ENCODE measurements around the gene DUSP11. TPM values are rescaled to one million over a fixed set of nuclear protein-coding genes. Genes with fewer than 3 reads are reported as not detected.

DUSP11 gene
- total and polyA plus RNA-seq, 4 donors: 13.9 to 44.1 (median 17.0) TPM

DNA sequence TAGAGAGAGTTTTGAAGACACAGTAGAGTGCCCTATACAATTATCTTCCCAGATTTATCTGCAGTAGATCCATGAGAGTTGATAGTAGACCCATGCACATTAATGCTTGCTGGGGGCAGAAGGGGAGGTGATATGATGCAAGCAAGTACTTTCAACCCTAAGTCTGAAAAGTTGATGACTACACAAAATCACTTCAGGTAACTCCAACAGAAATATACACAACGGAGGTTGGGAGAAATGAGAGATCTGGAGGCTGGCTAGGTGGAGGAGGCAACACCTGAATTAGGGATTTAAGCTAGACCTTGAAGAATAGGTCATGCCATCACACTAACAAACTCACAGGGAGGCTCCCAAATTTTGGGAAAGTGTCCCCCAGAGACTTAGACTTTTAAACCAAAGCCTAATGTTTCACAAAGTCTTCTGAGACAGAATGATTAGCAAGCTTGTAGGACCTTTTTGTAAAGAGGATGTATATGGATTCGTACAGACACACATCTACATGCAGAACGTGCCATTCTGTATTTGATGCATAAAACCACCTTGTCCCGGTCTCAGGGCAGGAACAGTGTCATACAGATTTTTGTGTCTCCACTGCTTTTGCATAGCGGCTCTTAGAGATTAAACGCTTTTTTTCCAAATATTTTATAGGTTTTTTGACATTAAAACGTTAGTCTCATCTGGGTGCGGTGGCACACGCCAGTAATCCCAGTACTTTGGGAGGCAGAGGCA is 47.9 kb upstream of the DUSP11 start:
- Histone ChIP-seq H3K36me3 (ENCODE audit: control insufficient read depth in 4 of 4, insufficient read depth in 4 of 4, low read length in 4 of 4) (peaks cover 0 to 6% (median 2%) of the 10 kb centered on the region in 4 donors), H3K4me1 (ENCODE audit: control insufficient read depth in 5 of 5, insufficient read depth in 5 of 5, low read length in 5 of 5) (peaks cover 0 to 11% (median 4%) of the 10 kb centered on the region in 5 donors), H3K9ac (ENCODE audit: insufficient read depth in 1 of 2, low read length in 2 of 2) (no peak overlapping the region), H3K4me3 (no peak overlapping the region), H3K27me3 (ENCODE audit: control insufficient read depth in 3 of 3, insufficient read depth in 3 of 3, low read length in 2 of 3) (no peaks in the 10 kb centered on the region), H3K9me3 (ENCODE audit: control insufficient read depth in 4 of 4, insufficient read depth in 3 of 4, low read length in 3 of 4) (no peaks in the 10 kb centered on the region), H3K27ac (ENCODE audit: low read depth in 1 of 2, low read length in 1 of 2) (peak overlapping the region in 1 of 2 donors; percentile 49)
- ATAC-seq (ENCODE audit: insufficient read depth, low FRiP score) (no peak), DNase-seq (no peak)
- WGBS, 2 donors: 80 to 82% methylated on average over 9 of the region's 9 CpGs
- TF ChIP-seq, protein P1, sequence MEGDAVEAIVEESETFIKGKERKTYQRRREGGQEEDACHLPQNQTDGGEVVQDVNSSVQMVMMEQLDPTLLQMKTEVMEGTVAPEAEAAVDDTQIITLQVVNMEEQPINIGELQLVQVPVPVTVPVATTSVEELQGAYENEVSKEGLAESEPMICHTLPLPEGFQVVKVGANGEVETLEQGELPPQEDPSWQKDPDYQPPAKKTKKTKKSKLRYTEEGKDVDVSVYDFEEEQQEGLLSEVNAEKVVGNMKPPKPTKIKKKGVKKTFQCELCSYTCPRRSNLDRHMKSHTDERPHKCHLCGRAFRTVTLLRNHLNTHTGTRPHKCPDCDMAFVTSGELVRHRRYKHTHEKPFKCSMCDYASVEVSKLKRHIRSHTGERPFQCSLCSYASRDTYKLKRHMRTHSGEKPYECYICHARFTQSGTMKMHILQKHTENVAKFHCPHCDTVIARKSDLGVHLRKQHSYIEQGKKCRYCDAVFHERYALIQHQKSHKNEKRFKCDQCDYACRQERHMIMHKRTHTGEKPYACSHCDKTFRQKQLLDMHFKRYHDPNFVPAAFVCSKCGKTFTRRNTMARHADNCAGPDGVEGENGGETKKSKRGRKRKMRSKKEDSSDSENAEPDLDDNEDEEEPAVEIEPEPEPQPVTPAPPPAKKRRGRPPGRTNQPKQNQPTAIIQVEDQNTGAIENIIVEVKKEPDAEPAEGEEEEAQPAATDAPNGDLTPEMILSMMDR (IDR thresholded peaks at IDR 0.05; ENCODE audit: control extremely low read depth, extremely low read depth): no peak

DNA sequence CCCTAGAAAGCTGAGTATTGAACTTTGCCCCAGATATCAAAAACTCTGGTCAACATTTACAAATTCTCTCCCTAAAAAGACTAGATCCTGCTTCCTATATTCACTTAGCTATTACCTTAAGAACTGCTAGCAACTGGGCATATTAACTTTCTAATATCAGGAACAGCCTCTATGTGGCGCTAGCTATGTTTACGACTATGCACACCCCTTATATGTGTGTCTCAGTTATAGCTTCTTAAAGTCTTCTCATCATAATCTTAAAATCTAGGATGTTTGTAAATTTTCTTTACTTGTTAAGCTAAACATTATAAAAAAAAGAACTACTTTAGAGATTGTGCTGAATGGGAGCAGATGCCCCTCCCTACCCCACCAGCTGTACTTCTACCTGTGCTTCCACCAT is 47.1 kb upstream of the DUSP11 start:
- ATAC-seq (ENCODE audit: insufficient read depth, low FRiP score) (no peak), DNase-seq (no peak)
- Histone ChIP-seq H3K9ac (ENCODE audit: insufficient read depth in 1 of 2, low read length in 2 of 2) (no peak overlapping the region), H3K4me3 (no peak overlapping the region), H3K4me1 (ENCODE audit: control insufficient read depth in 5 of 5, insufficient read depth in 5 of 5, low read length in 5 of 5) (peaks cover 0 to 11% (median 4%) of the 10 kb centered on the region in 5 donors), H3K27me3 (ENCODE audit: control insufficient read depth in 3 of 3, insufficient read depth in 3 of 3, low read length in 2 of 3) (no peaks in the 10 kb centered on the region), H3K9me3 (ENCODE audit: control insufficient read depth in 4 of 4, insufficient read depth in 3 of 4, low read length in 3 of 4) (no peaks in the 10 kb centered on the region), H3K36me3 (ENCODE audit: control insufficient read depth in 4 of 4, insufficient read depth in 4 of 4, low read length in 4 of 4) (peaks cover 0 to 4% (median 0%) of the 10 kb centered on the region in 4 donors), H3K27ac (ENCODE audit: low read depth in 1 of 2, low read length in 1 of 2) (no peak overlapping the region)
- TF ChIP-seq, protein P1 (IDR thresholded peaks at IDR 0.05; ENCODE audit: control extremely low read depth, extremely low read depth): no peak
- WGBS, 2 donors: 34 to 51% methylated on average over 2 of the region's 2 CpGs

DNA sequence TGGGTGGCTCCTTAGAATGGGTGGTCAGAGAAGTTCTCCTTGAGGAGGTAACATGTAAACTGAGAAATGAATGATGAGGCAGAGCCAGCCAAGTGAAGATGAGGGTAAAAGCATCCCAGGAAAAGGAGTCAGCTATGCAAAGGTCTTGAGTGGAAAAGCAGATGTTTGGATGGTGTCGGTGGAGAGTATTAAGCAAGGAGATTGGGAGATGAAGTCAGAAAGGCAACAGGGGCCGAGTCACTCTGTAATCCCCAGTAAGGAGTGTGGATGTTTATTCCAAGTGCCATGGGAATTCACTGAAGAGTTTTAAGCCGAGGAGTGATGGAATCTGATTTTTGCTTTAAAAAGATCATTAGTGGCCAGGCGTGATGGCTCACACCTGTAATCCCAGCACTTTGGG is 45.5 kb upstream of the DUSP11 start:
- no peak for DNase-seq
- no peak overlapping the region for H3K27ac ChIP-seq (ENCODE audit: low read depth in 1 of 2, low read length in 1 of 2)
- H3K36me3 ChIP-seq (ENCODE audit: control insufficient read depth in 4 of 4, insufficient read depth in 4 of 4, low read length in 4 of 4): peaks cover 0 to 4% (median 0%) of the 10 kb centered on the region in 4 donors
- no peak for ATAC-seq (ENCODE audit: insufficient read depth, low FRiP score)
- WGBS, 2 donors: 79 to 90% methylated on average over 4 of the region's 4 CpGs
- H3K9me3 ChIP-seq (ENCODE audit: control insufficient read depth in 4 of 4, insufficient read depth in 3 of 4, low read length in 3 of 4): no peaks in the 10 kb centered on the region
- TF ChIP-seq, protein P1 (IDR thresholded peaks at IDR 0.05; ENCODE audit: control extremely low read depth, extremely low read depth): no peak
- H3K4me1 ChIP-seq (ENCODE audit: control insufficient read depth in 5 of 5, insufficient read depth in 5 of 5, low read length in 5 of 5): peaks cover 0 to 11% (median 4%) of the 10 kb centered on the region in 5 donors
- no peak overlapping the region for H3K9ac ChIP-seq (ENCODE audit: insufficient read depth in 1 of 2, low read length in 2 of 2)
- H3K27me3 ChIP-seq (ENCODE audit: control insufficient read depth in 3 of 3, insufficient read depth in 3 of 3, low read length in 2 of 3): peaks cover 0 to 7% (median 0%) of the 10 kb centered on the region in 3 donors
- H3K4me3 ChIP-seq: no peak overlapping the region
